HPDE6-E6E7 (cell line): ENCODE results near the gene NFIA.

Experiments used
- DNase-seq: peaks from one replicate; pipeline ENCODE4 v3.0.0; 2011; ENCODE audit warnings: missing footprints; ENCODE audit errors: extremely low spot score

NFIA gene

DNA sequence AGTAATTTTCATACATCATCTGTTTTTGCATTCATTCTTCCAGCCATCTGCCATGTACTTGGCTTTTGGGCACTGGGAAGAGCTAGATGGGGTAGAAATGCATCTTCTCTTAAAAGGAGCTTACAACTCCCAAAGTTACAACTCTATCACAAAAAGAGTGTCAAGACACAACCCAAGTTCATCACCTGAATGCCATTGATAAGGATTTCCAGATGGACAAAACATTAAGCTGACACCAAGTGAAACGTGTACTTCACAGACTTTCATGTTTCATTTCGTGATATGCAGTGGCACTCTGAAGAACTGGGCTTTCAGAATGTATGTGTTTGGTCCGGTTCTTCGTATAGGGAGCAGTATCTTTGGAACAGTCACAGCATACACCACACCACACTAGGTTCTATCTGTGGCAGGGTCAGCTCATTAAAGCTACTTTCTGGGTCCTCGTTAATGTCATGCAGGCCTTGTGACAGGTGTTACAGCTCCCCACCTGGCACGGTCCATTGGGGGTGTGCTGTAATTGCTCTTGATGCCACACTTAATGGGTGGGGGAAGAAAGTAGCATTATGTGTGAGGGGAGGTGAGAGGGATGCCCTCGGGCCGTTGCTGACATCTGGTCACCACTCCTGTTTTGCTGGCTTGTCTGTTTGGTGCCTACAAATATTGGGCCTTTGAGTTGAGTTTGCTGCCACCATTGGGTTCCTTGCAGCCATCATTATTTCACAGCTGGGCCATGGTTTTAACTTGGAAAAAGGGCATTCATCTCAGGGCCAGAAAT is 164.9 kb downstream of the NFIA start:
- no peak for DNase-seq

GRCh38 chr1:61247881-61248752 is 165.8 kb downstream of the NFIA start:
- DNase-seq = no peak

DNA sequence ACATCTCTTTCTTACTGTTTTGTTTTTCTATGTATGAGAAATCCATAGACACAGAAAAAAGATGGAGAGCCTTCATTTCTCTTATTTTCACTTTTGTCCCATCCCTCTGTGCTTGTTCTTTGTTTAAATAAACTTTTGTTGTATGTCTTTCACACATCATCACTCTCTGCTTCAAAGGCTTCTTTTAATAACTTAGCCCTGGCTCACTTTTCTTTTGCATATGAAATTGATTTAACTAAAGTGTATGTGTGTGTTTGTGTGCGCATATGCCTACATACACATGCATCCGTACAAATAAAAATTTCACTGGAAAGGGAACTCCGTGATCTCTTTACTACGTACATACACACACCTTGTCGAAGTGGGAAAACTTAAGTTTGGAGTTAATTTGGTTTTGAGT is 168.6 kb downstream of the NFIA start:
- no peak for DNase-seq

GRCh38 chr1:61253059-61253735 is 170.8 kb downstream of the NFIA start:
- DNase-seq = peak; percentile 32

GRCh38 chr1:61253912-61254633 is 171.7 kb downstream of the NFIA start:
- DNase-seq = no peak

GRCh38 chr1:61254634-61255357 is 172.4 kb downstream of the NFIA start:
- DNase-seq = peak; percentile 17

DNA sequence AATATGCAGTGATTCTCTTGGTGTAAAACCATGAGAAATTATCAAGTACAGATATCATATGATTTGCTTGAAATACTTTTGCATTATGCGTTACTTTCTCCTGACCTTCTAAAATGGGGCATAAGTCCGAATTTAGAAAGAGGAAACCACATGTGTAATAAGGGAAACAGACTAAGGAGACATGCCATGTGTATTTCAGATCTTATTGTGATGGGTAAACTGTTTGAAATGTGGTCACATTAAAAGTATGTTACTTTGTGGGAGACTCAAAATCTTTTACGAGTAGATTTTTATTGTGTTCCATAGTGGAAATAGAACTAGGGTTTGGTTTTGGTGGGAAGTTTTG is 173.0 kb downstream of the NFIA start:
- DNase-seq = no peak

GRCh38 chr1:61259379-61260148 is 177.2 kb downstream of the NFIA start:
- no peak for DNase-seq

DNA sequence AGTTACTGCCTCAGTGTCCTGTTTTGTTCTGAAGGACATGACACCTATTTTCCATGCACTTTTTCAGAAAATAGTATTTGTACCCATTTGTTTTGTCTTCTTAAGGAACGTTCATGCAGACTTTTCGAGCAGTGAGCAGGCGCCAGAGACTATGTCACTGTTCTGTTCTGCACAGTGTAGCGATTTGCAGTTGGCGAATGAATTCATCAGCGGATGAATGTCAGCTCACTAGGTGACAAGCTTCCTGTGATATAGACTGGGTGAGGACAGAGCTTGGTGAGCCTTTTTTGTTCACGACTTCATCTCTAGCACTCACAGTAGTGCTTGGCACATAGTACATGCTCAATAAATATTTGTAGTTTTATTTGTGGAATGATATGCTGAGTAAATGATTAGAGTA is 177.8 kb downstream of the NFIA start:
- no peak for DNase-seq

DNA sequence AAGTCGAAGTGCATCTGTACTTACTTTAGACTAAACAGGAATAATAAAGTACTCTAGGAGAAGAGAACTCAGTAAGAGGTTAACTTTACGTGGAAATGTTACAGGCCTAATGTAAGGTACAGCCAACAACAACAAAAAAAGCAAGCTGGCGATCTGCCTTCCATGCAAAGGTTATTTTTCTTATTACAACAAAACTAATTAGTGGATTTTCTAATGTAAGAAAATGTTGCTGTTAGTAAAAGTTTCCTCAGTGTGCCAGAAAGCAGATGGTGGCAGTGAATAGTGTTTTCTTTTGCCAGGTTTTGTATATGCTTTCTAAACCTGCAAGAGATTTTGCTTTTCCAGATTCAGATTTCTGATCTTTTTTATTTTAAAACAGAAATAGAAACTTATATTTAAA is 179.2 kb downstream of the NFIA start:
- no peak for DNase-seq

- DNase-seq = no peak
Observed at GRCh38 chr1:61263905-61264824, 181.8 kb downstream of the NFIA start.

DNA sequence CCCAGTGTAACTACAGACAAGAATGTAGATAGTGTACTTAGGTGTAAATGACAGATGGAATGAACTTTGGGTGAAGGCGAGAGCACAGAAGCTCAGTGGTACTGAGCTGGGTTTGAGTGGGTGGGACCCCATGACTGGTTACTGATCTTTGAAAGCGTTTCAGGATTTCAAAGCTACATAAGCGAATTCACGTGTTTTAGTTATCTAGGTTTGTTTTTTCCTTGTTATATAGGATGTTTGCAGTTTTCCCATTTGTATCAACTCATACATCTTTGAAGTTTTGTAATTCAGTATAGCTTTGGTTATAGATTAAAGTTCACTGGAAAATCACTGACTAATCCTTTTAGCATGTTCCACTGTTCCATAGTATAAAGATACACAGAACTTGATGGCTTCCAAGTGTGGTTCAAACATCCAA is 182.5 kb downstream of the NFIA start:
- no peak for DNase-seq

- no peak for DNase-seq
Observed at GRCh38 chr1:61265665-61266064, 183.3 kb downstream of the NFIA start.

DNA sequence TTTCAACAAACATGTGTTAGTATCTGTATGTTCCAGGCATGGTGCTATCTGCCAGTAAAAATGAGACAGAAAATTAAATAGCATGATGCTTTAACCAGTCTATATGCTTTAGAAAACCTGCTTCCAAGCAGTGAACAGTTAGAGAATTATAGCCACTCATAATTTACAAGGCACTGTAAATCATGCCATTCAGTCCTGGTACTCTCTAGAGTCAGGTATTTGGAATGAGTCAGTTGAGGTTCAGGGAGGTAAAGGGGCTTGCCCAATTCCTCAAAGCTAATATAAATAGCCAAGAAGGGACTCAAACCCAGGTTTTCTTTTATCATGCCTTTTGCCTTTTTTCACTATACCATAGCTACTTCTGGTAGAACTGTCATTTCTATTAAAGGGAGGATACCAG is 184.4 kb downstream of the NFIA start:
- no peak for DNase-seq

DNA sequence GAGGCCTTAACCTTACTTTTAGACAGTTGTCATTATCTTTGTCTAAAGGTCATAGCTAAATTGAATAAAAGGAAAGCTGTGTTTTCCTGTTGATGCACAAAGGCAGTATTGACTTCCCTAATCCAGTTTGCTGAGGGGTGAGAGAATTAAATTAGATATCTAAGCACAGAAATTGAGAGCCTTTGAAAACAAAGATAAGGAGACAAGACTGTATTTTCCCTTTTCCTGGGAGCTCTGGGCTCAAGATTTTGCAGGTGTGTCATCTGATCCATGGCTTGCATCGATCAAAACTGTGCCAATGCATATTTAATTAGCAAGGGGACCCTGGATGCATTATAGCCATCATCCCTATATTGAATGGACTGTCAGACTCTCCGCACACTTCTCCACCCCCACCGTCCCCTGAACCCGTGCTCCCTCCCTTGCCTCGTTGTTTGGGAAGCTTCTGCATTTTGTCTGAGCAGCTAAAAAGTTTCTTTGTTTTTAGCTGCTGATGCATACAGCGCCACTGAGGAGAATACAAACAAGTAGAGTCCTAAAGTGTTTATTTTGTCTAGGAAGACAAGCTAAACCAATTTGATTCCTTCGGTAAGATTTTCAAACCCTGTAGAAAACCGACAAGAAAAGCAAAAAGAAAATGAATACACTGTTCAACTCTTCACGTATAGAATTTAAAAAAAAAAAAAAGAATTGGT is 186.3 kb downstream of the NFIA start:
- no peak for DNase-seq

DNA sequence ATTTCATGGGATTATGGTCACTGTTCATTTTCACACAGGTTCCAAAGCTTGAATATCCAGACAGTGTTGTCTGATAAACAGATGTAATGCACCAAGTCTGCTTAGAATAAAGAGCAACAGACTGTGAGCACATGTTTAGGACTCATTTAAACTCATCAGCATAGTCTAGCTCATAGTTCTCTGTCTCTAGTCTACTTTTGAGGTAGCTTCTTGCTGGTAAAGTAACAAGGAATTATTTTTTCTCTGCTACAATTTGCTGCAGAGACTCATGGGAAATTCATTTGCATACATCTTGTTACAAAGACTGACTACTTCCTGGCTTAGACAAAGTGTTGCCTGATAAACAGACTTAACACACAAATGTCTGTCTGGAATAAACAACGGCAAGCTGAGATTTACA is 187.2 kb downstream of the NFIA start:
- no peak for DNase-seq

DNA sequence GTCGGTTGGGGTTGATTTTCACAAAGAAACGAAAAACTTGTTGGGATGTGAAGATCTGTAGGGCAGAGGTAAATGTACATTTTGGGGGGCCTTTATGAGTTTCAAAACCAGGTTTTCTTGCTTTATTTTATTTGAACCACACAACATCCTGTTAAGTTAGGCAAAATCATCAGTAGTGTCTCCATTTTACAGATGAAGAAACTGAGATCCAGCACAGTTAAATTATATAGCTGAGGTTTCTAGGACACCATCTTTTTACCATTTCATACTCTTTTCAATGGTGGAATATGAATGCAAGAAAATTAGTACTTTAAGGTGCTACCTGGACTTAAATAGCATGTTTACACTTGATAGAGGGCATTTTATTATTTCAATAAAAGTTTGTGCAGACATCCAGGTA is 187.7 kb downstream of the NFIA start:
- DNase-seq = no peak

- no peak for DNase-seq
Observed at GRCh38 chr1:61270761-61271411, 188.5 kb downstream of the NFIA start.
